Hepatocyte (in vitro differentiated cells): ENCODE measurements around the gene CHD9.
"Not testable (repeated sequence)": the region's sequence is repeated elsewhere in the genome, so short reads cannot be mapped to it uniquely, and the experiment has no call there.

Experiments used
- EZH2 ChIP-seq: fragments of 200-600 bp; sonication (generic); IDR thresholded peaks from 2 replicates; pipeline ENCODE4 v1.6.1; 2016; ENCODE audit warnings: antibody characterized with exemption, mild to moderate bottlenecking, borderline replicate concordance
- EZH2phosphoT487 ChIP-seq: fragments of 200-600 bp; sonication (generic); IDR thresholded peaks from one replicate; pipeline ENCODE4 v1.6.1; 2018; ENCODE audit warnings: antibody characterized with exemption, mild to moderate bottlenecking, low read depth, moderate library complexity; ENCODE audit not compliant: unreplicated experiment, severe bottlenecking
- TF ChIP-seq, protein P1 (sequence below): fragments of 200-600 bp; sonication (generic); IDR thresholded peaks from 2 replicates; pipeline ENCODE4 v1.5.1; 2016; ENCODE audit warnings: antibody characterized with exemption, mild to moderate bottlenecking; ENCODE audit not compliant: poor library complexity

DNA sequence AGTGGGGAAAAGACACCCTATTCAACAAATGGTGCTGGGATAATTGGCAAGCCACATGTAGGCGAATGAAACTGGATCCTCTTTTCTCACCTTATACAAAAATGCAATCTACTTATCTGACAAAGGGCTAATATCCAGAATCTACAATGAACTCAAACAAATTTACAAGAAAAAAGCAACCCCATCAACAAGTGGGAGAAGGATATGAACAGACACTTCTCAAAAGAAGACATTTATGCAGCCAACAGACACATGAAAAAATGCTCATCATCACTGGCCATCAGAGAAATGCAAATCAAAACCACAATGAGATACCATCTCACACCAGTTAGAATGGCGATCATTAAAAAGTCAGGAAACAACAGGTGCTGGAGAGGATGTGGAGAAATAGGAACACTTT lies 223.7 kb downstream of the CHD9 start:
- TF ChIP-seq, protein P1, sequence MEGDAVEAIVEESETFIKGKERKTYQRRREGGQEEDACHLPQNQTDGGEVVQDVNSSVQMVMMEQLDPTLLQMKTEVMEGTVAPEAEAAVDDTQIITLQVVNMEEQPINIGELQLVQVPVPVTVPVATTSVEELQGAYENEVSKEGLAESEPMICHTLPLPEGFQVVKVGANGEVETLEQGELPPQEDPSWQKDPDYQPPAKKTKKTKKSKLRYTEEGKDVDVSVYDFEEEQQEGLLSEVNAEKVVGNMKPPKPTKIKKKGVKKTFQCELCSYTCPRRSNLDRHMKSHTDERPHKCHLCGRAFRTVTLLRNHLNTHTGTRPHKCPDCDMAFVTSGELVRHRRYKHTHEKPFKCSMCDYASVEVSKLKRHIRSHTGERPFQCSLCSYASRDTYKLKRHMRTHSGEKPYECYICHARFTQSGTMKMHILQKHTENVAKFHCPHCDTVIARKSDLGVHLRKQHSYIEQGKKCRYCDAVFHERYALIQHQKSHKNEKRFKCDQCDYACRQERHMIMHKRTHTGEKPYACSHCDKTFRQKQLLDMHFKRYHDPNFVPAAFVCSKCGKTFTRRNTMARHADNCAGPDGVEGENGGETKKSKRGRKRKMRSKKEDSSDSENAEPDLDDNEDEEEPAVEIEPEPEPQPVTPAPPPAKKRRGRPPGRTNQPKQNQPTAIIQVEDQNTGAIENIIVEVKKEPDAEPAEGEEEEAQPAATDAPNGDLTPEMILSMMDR: not testable (repeated sequence)
- TF ChIP-seq EZH2, EZH2phosphoT487: not testable (repeated sequence)
